ENCODE results near the gene OSM.

OSM gene

GRCh38 chr22:30305906-30306626, 39.4 kb upstream of the OSM start:
- H3K9me3 ChIP-seq (ENCODE audit: control insufficient read depth, insufficient read depth, low read depth, low read length), result no peaks in the 10 kb centered on the region
- no peak overlapping the region for H3K4me3 ChIP-seq (ENCODE audit: low read depth, low read length)
- no peak overlapping the region for H3K27ac ChIP-seq (ENCODE audit: extremely low read depth, low read depth, low read length)
- peaks cover 0 to 34% of the 10 kb centered on the region in 2 experiments; a peak in 1 of 3 replicates for H3K36me3 ChIP-seq (ENCODE audit: control insufficient read depth in 2 of 2, insufficient read depth in 1 of 2, low read length in 2 of 2)
- ChIA-PET CTCF (interaction anchor here (0.6 to 1.4 kb wide), 3 partner anchors 9 to 32 kb away, joined by 3 to 5 read pairs (median 3); no protein-coding TSS in a partner anchor), POLR2A (no interaction called here)
- H3K4me1 ChIP-seq (ENCODE audit: control insufficient read depth, insufficient read depth, low read length), result no peaks in the 10 kb centered on the region
- TF ChIP-seq SCRT2 (tag by site-specific recombination; IDR thresholded peaks at IDR 0.05) (peak; percentile 57; the same call in 1 of the 2 replicates), ZNF416 (tag by site-specific recombination; IDR thresholded peaks at IDR 0.05) (no peak), RBAK (tag by site-specific recombination; IDR thresholded peaks at IDR 0.05) (no peak), ZBTB20 (tag by site-specific recombination; IDR thresholded peaks at IDR 0.05) (no peak), ZNF146 (tag by site-specific recombination; IDR thresholded peaks at IDR 0.05) (no peak), ZFP69B (tag by site-specific recombination; IDR thresholded peaks at IDR 0.05) (no peak), ZBTB48 (tag by site-specific recombination; IDR thresholded peaks at IDR 0.05) (no peak), INSM2 (tag by site-specific recombination; IDR thresholded peaks at IDR 0.05) (no peak), ZNF335 (tag by site-specific recombination; conservative IDR thresholded peaks at IDR 0.05) (no peak), PRDM4 (tag by site-specific recombination; IDR thresholded peaks at IDR 0.05) (peak; percentile 83)

DNA sequence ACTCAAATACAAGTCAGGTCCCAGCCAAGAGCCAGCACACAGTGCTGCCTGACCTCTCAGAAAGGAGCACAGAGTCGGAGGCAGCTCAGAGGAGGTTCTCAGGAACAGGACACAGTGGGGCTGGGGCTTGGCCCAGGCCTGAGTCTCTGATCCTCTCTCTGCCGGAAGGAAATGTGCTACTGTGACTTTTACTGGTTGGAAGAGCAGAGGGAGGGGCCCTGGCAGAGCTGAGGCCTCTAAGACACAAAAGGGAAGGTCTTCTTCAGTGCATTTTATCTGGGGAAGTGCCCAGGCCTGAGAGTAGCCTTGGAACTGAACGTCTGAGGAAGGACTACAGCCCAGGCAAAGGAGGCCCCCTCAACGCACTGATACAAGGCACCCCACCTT, 38.9 kb upstream of the OSM start:
- Histone ChIP-seq H3K27ac (ENCODE audit: extremely low read depth, low read depth, low read length) (no peak overlapping the region), H3K9me3 (ENCODE audit: control insufficient read depth, insufficient read depth, low read depth, low read length) (no peaks in the 10 kb centered on the region), H3K4me1 (ENCODE audit: control insufficient read depth, insufficient read depth, low read length) (no peaks in the 10 kb centered on the region), H3K4me3 (ENCODE audit: low read depth, low read length) (no peak overlapping the region), H3K36me3 (ENCODE audit: control insufficient read depth in 2 of 2, insufficient read depth in 1 of 2, low read length in 2 of 2) (peaks cover 0 to 39% of the 10 kb centered on the region in 2 experiments; a peak in 1 of 3 replicates)
- TF ChIP-seq ZNF366 (tag by site-specific recombination; conservative IDR thresholded peaks at IDR 0.05) (no peak), ZNF48 (tag by site-specific recombination; IDR thresholded peaks at IDR 0.05) (no peak), ZFP37 (tag by site-specific recombination; IDR thresholded peaks at IDR 0.05) (no peak), ZNF776 (tag by site-specific recombination; IDR thresholded peaks at IDR 0.05; ENCODE audit: borderline replicate concordance) (no peak), ZNF341 (tag by site-specific recombination; IDR thresholded peaks at IDR 0.05; ENCODE audit: low read depth) (peak; percentile 55), ZNF302 (tag by site-specific recombination; IDR thresholded peaks at IDR 0.05; ENCODE audit: low read depth) (no peak), ZNF214 (tag by site-specific recombination; IDR thresholded peaks at IDR 0.05; ENCODE audit: borderline replicate concordance) (no peak)
- TF ChIP-seq, protein P1, sequence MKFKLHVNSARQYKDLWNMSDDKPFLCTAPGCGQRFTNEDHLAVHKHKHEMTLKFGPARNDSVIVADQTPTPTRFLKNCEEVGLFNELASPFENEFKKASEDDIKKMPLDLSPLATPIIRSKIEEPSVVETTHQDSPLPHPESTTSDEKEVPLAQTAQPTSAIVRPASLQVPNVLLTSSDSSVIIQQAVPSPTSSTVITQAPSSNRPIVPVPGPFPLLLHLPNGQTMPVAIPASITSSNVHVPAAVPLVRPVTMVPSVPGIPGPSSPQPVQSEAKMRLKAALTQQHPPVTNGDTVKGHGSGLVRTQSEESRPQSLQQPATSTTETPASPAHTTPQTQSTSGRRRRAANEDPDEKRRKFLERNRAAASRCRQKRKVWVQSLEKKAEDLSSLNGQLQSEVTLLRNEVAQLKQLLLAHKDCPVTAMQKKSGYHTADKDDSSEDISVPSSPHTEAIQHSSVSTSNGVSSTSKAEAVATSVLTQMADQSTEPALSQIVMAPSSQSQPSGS (tag by site-specific recombination; IDR thresholded peaks at IDR 0.05; ENCODE audit: low read depth), result no peak
- CTCF ChIA-PET, result interaction anchor here (0.6 kb wide), 1 partner anchor 32 kb away, joined by 3 read pairs; no protein-coding TSS in a partner anchor
- POLR2A ChIA-PET, result no interaction called here
